Endothelial cell of umbilical vein (primary cell): Measurements from ENCODE around the gene GDE1. TPM values are rescaled to one million over a fixed set of nuclear protein-coding genes. Genes with fewer than 3 reads are reported as not detected.

Experiments
- BruUV-seq: library from RNA; stranded (reverse); fragments of 400-500 nt; replicated peaks from 2 replicates; lab custom pipeline; 2021; lab: Mats Ljungman, UMichigan
- CTCF ChIA-PET: fragments of 300-600, 350-600 bp; sonication (Branson Sonifier 250); formaldehyde crosslinking; loops from one replicate; lab custom pipeline; 2021; ENCODE audit warnings: antibody characterized with exemption, inconsistent platforms; lab: Charles Lee
- POLR2A ChIA-PET: fragments of 300-600, 350-600 bp; sonication (Branson Sonifier 250); formaldehyde crosslinking; loops from one replicate; lab custom pipeline; 2021; ENCODE audit warnings: antibody characterized with exemption, inconsistent platforms; lab: Charles Lee
- DNase-seq: peaks from one replicate; pipeline ENCODE4 v3.0.0-alpha.2; 2011; ENCODE audit warnings: low read depth, low spot score
- FAIRE-seq: peaks from 2 replicates; lab custom pipeline; 2011; peaks lifted over from hg19 to GRCh38; lab: Jason Lieb, UNC
- H2AFZ ChIP-seq: 2 replicates; pipeline ENCODE4 v1.6.0; 2012; ENCODE audit warnings: low read depth, low read length, control low read depth, inconsistent platforms
- H3K27ac ChIP-seq: 2 replicates; pipeline ENCODE4 v1.5.1; 2011; ENCODE audit warnings: low read depth, mild to moderate bottlenecking, control low read depth, low read length, moderate library complexity; ENCODE audit not compliant: insufficient read depth
- H3K27me3 ChIP-seq, 2 experiments: 2 replicates each; pipeline versions ENCODE4 v1.6.0 to v1.6.1; 2011; ENCODE audit warnings: low read length in 2 of 2, mixed read lengths in 1 of 2; ENCODE audit not compliant: control insufficient read depth in 2 of 2, insufficient read depth in 2 of 2
- H3K36me3 ChIP-seq, 2 experiments: 2 replicates in 1 of 2; 3 replicates in 1 of 2; pipeline ENCODE4 v1.5.1; 2011; ENCODE audit warnings: low read length in 2 of 2, mild to moderate bottlenecking in 1 of 2, moderate library complexity in 1 of 2; ENCODE audit not compliant: control insufficient read depth in 2 of 2, insufficient read depth in 2 of 2; ENCODE audit errors: extremely low read depth in 1 of 2
- H3K4me1 ChIP-seq: 3 replicates; pipeline ENCODE4 v1.5.1; 2011; ENCODE audit warnings: mild to moderate bottlenecking, low read length; ENCODE audit not compliant: control insufficient read depth, insufficient read depth; ENCODE audit errors: extremely low read depth
- H3K4me2 ChIP-seq: 2 replicates; pipeline ENCODE4 v1.6.1; 2011; ENCODE audit warnings: low read length, control low read depth, mixed read lengths; ENCODE audit not compliant: insufficient read depth
- H3K4me3 ChIP-seq, 3 experiments: fragments of 200-600 bp in 1 of 3; sonication (generic), shearing (Covaris generic) in 1 of 3; replicated peaks in 1 of 3; 2 replicates each; pipeline ENCODE4 v1.5.1; 2011 to 2016; ENCODE audit warnings: control low read depth in 3 of 3, low read length in 3 of 3, mild to moderate bottlenecking in 2 of 3, inconsistent platforms in 1 of 3, low read depth in 1 of 3, moderate library complexity in 1 of 3; ENCODE audit not compliant: insufficient read depth in 1 of 3
- H3K79me2 ChIP-seq: 2 replicates; pipeline ENCODE4 v1.6.0; 2012; ENCODE audit warnings: low read length, inconsistent platforms; ENCODE audit not compliant: control insufficient read depth, insufficient read depth
- H3K9ac ChIP-seq: replicated peaks from 2 replicates; pipeline ENCODE3; 2011; ENCODE audit warnings: low read length, control low read depth; ENCODE audit not compliant: insufficient read depth; ENCODE audit errors: extremely low read depth
- H3K9me1 ChIP-seq: replicated peaks from 3 replicates; pipeline ENCODE4 v1.6.0; 2011; ENCODE audit warnings: mild to moderate bottlenecking, low read length; ENCODE audit not compliant: control insufficient read depth, insufficient read depth; ENCODE audit errors: extremely low read depth
- H3K9me3 ChIP-seq: replicated peaks from 2 replicates; pipeline ENCODE4 v1.5.1; 2012; ENCODE audit warnings: low read length, inconsistent platforms; ENCODE audit not compliant: control insufficient read depth, insufficient read depth
- H4K20me1 ChIP-seq: replicated peaks from 2 replicates; pipeline ENCODE3; 2011; ENCODE audit warnings: mild to moderate bottlenecking, low read length; ENCODE audit not compliant: control insufficient read depth, insufficient read depth; ENCODE audit errors: extremely low read depth
- EZH2 ChIP-seq: IDR thresholded peaks from 2 replicates; pipeline ENCODE4 v1.6.1; 2012; ENCODE audit warnings: borderline replicate concordance, low read depth, mild to moderate bottlenecking, moderate library complexity, low read length, inconsistent platforms; ENCODE audit not compliant: severe bottlenecking
- FOS ChIP-seq: IDR thresholded peaks from 2 replicates; pipeline ENCODE4 v1.6.1; 2011; ENCODE audit warnings: mild to moderate bottlenecking, low read length, moderate library complexity, borderline replicate concordance; ENCODE audit not compliant: insufficient read depth
- GATA2 ChIP-seq: IDR thresholded peaks from 2 replicates; pipeline ENCODE4 v1.7.0; 2011; ENCODE audit warnings: low read depth, mild to moderate bottlenecking, moderate library complexity, mixed read lengths, low read length; ENCODE audit not compliant: insufficient read length, insufficient read depth
- JUN ChIP-seq: IDR thresholded peaks from 2 replicates; pipeline ENCODE4 v1.6.1; 2011; ENCODE audit warnings: borderline replicate concordance, low read depth; ENCODE audit not compliant: insufficient read length, insufficient read depth
- MYC ChIP-seq: IDR thresholded peaks from one replicate; pipeline ENCODE4 v1.6.1; 2011; ENCODE audit warnings: mild to moderate bottlenecking, low read depth, low read length
- POLR2A ChIP-seq: IDR thresholded peaks from 2 replicates; pipeline ENCODE4 v1.6.1; 2012; ENCODE audit warnings: low read depth, mild to moderate bottlenecking, control low read depth, low read length
- POLR2AphosphoS5 ChIP-seq: IDR thresholded peaks from 2 replicates; pipeline ENCODE4 v1.6.1; 2012; ENCODE audit warnings: low read depth, mild to moderate bottlenecking, control low read depth, low read length, moderate library complexity; ENCODE audit not compliant: insufficient read depth
- dilution Hi-C: fragments of 300-500 bp; cut with MboI; formaldehyde crosslinking; loops from one replicate; pipeline ENCODE4 v1.15.0; 2019; ENCODE audit warnings: low sequenced_read_pairs; ENCODE audit not compliant: extremely low pct_ligation_motif_present
- intact Hi-C: fragments of 100-400 bp; cut with micrococcal nuclease; formaldehyde crosslinking; loops from one replicate; pipeline ENCODE4 v1.10.0; 2022
- polyA plus RNA-seq, 4 experiments: library from polyadenylated mRNA; depleted of rRNA in 3 of 4; stranded (reverse) in 3 of 4; unstranded in 1 of 4; fragments of >200 nt; gene quantifications; 2 replicates each; pipeline versions ENCODE4 v1.2.1 to v1.2.3, GENCODE V29; 2011 to 2012; ENCODE audit warnings: missing spikeins in 1 of 4
- total RNA-seq: library from RNA; stranded (reverse); gene quantifications from 2 replicates; pipeline ENCODE4 v1.2.3, GENCODE V29; 2021
- TF ChIP-seq, protein P1 (sequence below), 2 donors: IDR thresholded peaks; 1 replicate in 1 of 2; 2 replicates in 1 of 2; pipeline ENCODE4 v1.5.1; 2011; ENCODE audit warnings: low read length in 2 of 2, mild to moderate bottlenecking in 2 of 2, moderate library complexity in 2 of 2, control low read depth in 1 of 2, inconsistent platforms in 1 of 2, low read depth in 1 of 2; ENCODE audit not compliant: insufficient read depth in 1 of 2; ENCODE audit errors: extremely low read depth in 1 of 2
- TF ChIP-seq, protein P2 (sequence below): IDR thresholded peaks from 2 replicates; pipeline ENCODE4 v1.6.1; 2011; ENCODE audit not compliant: insufficient read depth, insufficient read length

The GDE1 gene
- total and polyA plus RNA-seq, 2 donors (not counting 3 experiments of a cell fraction or from before 2014, with no cell fraction given), result 34.9 to 50.5 TPM

DNA sequence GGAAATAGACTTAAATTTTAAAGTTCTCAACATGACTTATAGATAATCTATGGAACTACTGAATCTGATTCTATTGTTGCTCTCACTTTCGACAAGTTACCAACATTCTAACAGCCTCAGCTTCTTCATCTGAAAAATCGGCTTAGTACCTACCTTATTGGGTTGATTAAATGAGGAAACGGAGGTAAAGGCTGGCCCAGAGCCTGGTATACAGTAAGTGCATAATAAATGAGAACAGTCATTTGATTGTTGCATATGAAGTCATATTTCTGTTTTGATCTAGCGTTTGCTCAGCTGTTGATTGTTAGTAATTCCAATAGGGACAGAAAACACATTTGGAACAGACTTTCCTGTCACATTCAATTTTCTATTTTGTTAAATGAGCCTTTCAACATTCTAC lies 38.2 kb upstream of the GDE1 start:
- H3K9ac ChIP-seq, result no peak overlapping the region
- no peak for TF ChIP-seq FOS
- no peak for TF ChIP-seq POLR2A
- no peak for TF ChIP-seq GATA2
- TF ChIP-seq, protein P1, sequence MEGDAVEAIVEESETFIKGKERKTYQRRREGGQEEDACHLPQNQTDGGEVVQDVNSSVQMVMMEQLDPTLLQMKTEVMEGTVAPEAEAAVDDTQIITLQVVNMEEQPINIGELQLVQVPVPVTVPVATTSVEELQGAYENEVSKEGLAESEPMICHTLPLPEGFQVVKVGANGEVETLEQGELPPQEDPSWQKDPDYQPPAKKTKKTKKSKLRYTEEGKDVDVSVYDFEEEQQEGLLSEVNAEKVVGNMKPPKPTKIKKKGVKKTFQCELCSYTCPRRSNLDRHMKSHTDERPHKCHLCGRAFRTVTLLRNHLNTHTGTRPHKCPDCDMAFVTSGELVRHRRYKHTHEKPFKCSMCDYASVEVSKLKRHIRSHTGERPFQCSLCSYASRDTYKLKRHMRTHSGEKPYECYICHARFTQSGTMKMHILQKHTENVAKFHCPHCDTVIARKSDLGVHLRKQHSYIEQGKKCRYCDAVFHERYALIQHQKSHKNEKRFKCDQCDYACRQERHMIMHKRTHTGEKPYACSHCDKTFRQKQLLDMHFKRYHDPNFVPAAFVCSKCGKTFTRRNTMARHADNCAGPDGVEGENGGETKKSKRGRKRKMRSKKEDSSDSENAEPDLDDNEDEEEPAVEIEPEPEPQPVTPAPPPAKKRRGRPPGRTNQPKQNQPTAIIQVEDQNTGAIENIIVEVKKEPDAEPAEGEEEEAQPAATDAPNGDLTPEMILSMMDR (IDR thresholded peaks at IDR 0.05; ENCODE audit: extremely low read depth in 1 of 2, insufficient read depth in 1 of 2, low read depth in 1 of 2, low read length in 2 of 2), result no peak
- TF ChIP-seq, protein P2, sequence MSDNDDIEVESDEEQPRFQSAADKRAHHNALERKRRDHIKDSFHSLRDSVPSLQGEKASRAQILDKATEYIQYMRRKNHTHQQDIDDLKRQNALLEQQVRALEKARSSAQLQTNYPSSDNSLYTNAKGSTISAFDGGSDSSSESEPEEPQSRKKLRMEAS, result no peak
- TF ChIP-seq EZH2, result no peak
- TF ChIP-seq JUN, result no peak
- no peak for TF ChIP-seq MYC
- no peak for TF ChIP-seq POLR2AphosphoS5
- no peaks in the 10 kb centered on the region for H3K27me3 ChIP-seq
- POLR2A ChIA-PET, result no interaction called here
- dilution Hi-C loops, result no loop called here
- DNase-seq, result no peak
- H4K20me1 ChIP-seq, result peaks cover 3% of the 10 kb centered on the region
- FAIRE-seq, result no peak
- BruUV-seq, result no TSS peak
- no peaks in the 10 kb centered on the region for H3K9me3 ChIP-seq
- no peak overlapping the region for H2AFZ ChIP-seq
- intact Hi-C loops, result no loop called here
- H3K27ac ChIP-seq, result no peak overlapping the region
- H3K79me2 ChIP-seq, result peaks cover 19% of the 10 kb centered on the region
- no peaks in the 10 kb centered on the region for H3K9me1 ChIP-seq
- no peaks in the 10 kb centered on the region for H3K36me3 ChIP-seq
- H3K4me2 ChIP-seq, result no peak overlapping the region
- peaks cover 6% of the 10 kb centered on the region for H3K4me1 ChIP-seq
- CTCF ChIA-PET, result interaction anchor here (0.7 to 2.2 kb wide), 5 partner anchors 24 to 347 kb away, joined by 3 to 8 read pairs (median 4); no protein-coding TSS in a partner anchor
- no peak overlapping the region for H3K4me3 ChIP-seq
